ENCODE data around the gene PTGES3L. TPM values are rescaled to one million over a fixed set of nuclear protein-coding genes. Genes with fewer than 3 reads are reported as not detected.

PTGES3L gene
- polyA plus RNA-seq, 1 experiment, result 3.3 TPM

- Histone ChIP-seq H3K27me3 (ENCODE audit: control insufficient read depth, insufficient read depth, low read length) (no peaks in the 10 kb centered on the region), H3K36me3 (ENCODE audit: control insufficient read depth, insufficient read depth, low read length) (peaks cover 13% of the 10 kb centered on the region), H3K4me3 (ENCODE audit: low read depth, low read length) (no peak overlapping the region)
- peak; percentile 41 for DNase-seq (ENCODE audit: low read depth)
- CTCF ChIA-PET, result no interaction called here
- POLR2A ChIA-PET, result no interaction called here
- TF ChIP-seq CTCF (IDR thresholded peaks at IDR 0.05; ENCODE audit: insufficient read depth, low read depth, low read length), result no peak
Observed at GRCh38 chr17:42989726-42990652, 10.1 kb upstream of the PTGES3L start.

- CTCF ChIA-PET, result no interaction called here
- DNase-seq (ENCODE audit: low read depth), result no peak
- peaks cover 13% of the 10 kb centered on the region for H3K36me3 ChIP-seq (ENCODE audit: control insufficient read depth, insufficient read depth, low read length)
- H3K4me3 ChIP-seq (ENCODE audit: low read depth, low read length), result no peak overlapping the region
- no peak for TF ChIP-seq CTCF (IDR thresholded peaks at IDR 0.05; ENCODE audit: insufficient read depth, low read depth, low read length)
- no peaks in the 10 kb centered on the region for H3K27me3 ChIP-seq (ENCODE audit: control insufficient read depth, insufficient read depth, low read length)
- POLR2A ChIA-PET, result no interaction called here
Observed at GRCh38 chr17:42989141-42989540, 9.3 kb upstream of the PTGES3L start.

GRCh38 chr17:42985225-42985624, 5.3 kb upstream of the PTGES3L start:
- ChIA-PET POLR2A (no interaction called here), CTCF (interaction anchor here (0.6 kb wide), 1 partner anchor 80 kb away, joined by 3 read pairs; no protein-coding TSS in a partner anchor)
- H3K4me3 ChIP-seq (ENCODE audit: low read depth, low read length), result no peak overlapping the region
- no peak for DNase-seq (ENCODE audit: low read depth)
- peaks cover 4% of the 10 kb centered on the region for H3K36me3 ChIP-seq (ENCODE audit: control insufficient read depth, insufficient read depth, low read length)
- H3K27me3 ChIP-seq (ENCODE audit: control insufficient read depth, insufficient read depth, low read length), result no peaks in the 10 kb centered on the region
- no peak for TF ChIP-seq CTCF (IDR thresholded peaks at IDR 0.05; ENCODE audit: insufficient read depth, low read depth, low read length)

- ChIA-PET POLR2A (no interaction called here), CTCF (no interaction called here)
- no peak for DNase-seq (ENCODE audit: low read depth)
- Histone ChIP-seq H3K36me3 (ENCODE audit: control insufficient read depth, insufficient read depth, low read length) (peaks cover 2% of the 10 kb centered on the region), H3K4me3 (ENCODE audit: low read depth, low read length) (no peak overlapping the region), H3K27me3 (ENCODE audit: control insufficient read depth, insufficient read depth, low read length) (no peaks in the 10 kb centered on the region)
- no peak for TF ChIP-seq CTCF (IDR thresholded peaks at IDR 0.05; ENCODE audit: insufficient read depth, low read depth, low read length)
Observed at GRCh38 chr17:42982266-42982665, 2.4 kb upstream of the PTGES3L start.

- Histone ChIP-seq H3K4me3 (ENCODE audit: low read depth, low read length) (peak overlapping the region; percentile 99), H3K36me3 (ENCODE audit: control insufficient read depth, insufficient read depth, low read length) (no peaks in the 10 kb centered on the region; the same call in 1 of the 2 replicates), H3K27me3 (ENCODE audit: control insufficient read depth, insufficient read depth, low read length) (no peaks in the 10 kb centered on the region)
- POLR2A ChIA-PET, result interaction anchor here (1.3 kb wide), 1 partner anchor 17 kb away, joined by 3 read pairs; no protein-coding TSS in a partner anchor
- DNase-seq (ENCODE audit: low read depth), result no peak
- CTCF ChIA-PET, result no interaction called here
- TF ChIP-seq CTCF (IDR thresholded peaks at IDR 0.05; ENCODE audit: insufficient read depth, low read depth, low read length), result peak; percentile 6; the same call in 1 of the 2 replicates
Observed at GRCh38 chr17:42980766-42981397, 1.0 kb upstream of the PTGES3L start.

All from BJ (cell line).